Subcutaneous adipose tissue (tissue), 4 donors: ENCODE data around the gene ZNF808. TPM values are rescaled to one million over a fixed set of nuclear protein-coding genes. Genes with fewer than 3 reads are reported as not detected.

ENCODE experiments used
- CTCF ChIP-seq: fragments of 450-650 bp; IDR thresholded peaks from one replicate; pipeline ENCODE4 v1.5.1; 2016; ENCODE audit warnings: low read depth, mild to moderate bottlenecking, control low read depth, antibody characterized with exemption, moderate library complexity
- small RNA-seq: library from RNA; depleted of rRNA; stranded (forward); fragments of <200 nt; gene quantifications from one replicate; pipeline ENCODE3, GENCODE V24; 2016
- total RNA-seq, 4 donors: library from RNA; depleted of rRNA; stranded (reverse); fragments of >200 nt; gene quantifications; one replicate each; pipeline ENCODE4 v1.1.0, GENCODE V29; 2016

The ZNF808 gene
- total RNA-seq, 4 donors from 2014 or later = 21.4 to 29.7 (median 26.9) TPM

DNA sequence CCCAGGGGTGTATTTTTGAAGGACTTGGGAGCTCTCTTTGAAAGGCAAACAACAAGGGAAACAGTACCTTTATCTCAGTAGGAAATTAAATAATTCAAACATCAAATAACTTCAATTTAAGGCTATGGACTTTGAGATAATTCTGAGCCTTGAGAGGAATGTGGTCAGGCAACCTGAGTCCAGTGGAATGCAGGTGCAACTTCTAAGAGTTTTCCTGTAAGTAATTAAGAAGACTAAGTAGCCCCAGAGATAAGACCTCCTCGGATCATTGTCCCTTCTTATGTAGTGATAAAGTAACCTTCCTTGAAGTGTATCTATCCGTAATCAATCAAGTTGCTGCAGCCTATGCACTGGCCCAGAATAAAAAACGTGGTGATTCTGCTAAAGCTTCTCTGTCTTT, 71.8 kb downstream of the ZNF808 start:
- TF ChIP-seq CTCF = no peak

DNA sequence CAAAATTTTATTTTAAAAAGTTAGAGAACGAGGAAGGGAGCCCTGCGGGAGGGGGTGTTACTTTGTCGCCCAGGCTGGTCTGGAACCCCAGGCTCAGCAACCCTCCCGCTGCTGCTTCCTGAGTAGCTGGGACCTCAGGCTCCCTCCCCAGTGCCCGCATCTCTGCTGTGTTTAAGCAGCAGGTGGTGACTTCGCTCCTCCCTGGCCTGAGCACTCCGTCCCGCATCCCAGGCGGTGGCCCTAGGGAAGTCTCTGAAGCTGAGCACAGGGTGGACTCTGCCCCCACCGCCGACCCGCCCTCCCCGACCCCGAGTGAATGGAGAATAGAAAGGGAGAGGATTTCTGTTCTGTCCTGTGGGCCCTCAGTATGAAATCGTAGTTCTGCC, 73.2 kb downstream of the ZNF808 start:
- TF ChIP-seq CTCF = no peak

- TF ChIP-seq CTCF = no peak
Observed at GRCh38 chr19:52601025-52601973, 73.8 kb downstream of the ZNF808 start.

- no peak for TF ChIP-seq CTCF
Observed at GRCh38 chr19:52602941-52603340, 75.5 kb downstream of the ZNF808 start.

DNA sequence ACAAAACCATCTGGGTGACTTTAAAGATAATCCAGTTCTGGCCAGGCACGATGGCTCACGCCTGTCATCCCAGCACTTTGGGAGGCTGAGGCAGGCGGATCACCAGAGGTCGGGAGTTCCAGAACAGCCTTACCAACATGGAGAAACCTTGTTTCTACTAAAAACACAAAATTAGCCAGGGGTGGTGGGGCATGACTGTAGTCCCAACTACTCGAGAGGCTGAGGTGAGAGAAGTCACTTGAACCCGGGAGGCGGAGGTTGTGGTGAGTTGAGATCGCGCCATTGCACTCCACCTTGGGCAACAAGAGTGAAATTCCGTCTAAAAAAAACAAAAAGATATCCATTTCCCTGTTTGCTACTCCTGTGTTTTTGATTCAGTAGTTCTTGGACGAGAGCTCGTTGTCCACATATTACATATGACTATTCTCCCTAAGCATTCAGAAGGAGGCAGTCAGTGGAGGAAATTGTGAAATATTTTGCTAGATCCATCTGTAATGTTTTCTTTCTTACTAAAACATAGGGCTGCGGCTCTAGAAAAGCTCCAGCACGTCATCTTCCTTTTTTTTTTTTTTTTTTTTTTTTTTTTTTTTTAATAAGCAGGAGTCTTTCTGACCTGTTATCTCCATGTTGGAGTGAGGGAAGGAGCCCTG, 76.2 kb downstream of the ZNF808 start:
- no peak for TF ChIP-seq CTCF

Small RNA genes lying within 50 kb of the gene (small RNA-seq; reads per million reads assigned to genes)
- not detected for gene RPL39P34

Other genes starting within 250 kb of the ZNF808 start
- 10 to 100 TPM in 1 of 4 donors, 1 to 10 TPM in 3; 7.1 to 10.4 (median 7.8) TPM for gene ZNF480, start 230.5 kb upstream of the ZNF808 start, total RNA-seq
- 1 to 10 TPM in 3 of 4 donors, under 1 TPM in 1; 0.94 to 2.7 (median 1.4) TPM for gene ZNF610, start 191.4 kb upstream of the ZNF808 start, total RNA-seq
- gene ZNF880, start 157.7 kb upstream of the ZNF808 start, total RNA-seq = 10 to 100 TPM; 11.1 to 21.9 (median 16.3) TPM
- gene ZNF528, start 129.8 kb upstream of the ZNF808 start, total RNA-seq = 10 to 100 TPM; 20.7 to 26.8 (median 24.1) TPM
- gene ZNF534, start 98.5 kb upstream of the ZNF808 start, total RNA-seq = 1 to 10 TPM in 3 of 4 donors, not detected in 1; 1.0 to 1.9 (median 1.5) TPM
- gene ZNF578, start 74.1 kb upstream of the ZNF808 start, total RNA-seq = 1 to 10 TPM in 3 of 4 donors, under 1 TPM in 1; 0.88 to 3.0 (median 1.7) TPM
- 10 to 100 TPM; 12.2 to 21.1 (median 17.6) TPM for gene ZNF701, start 42.6 kb downstream of the ZNF808 start, total RNA-seq
- gene ZNF83, start 110.7 kb downstream of the ZNF808 start, total RNA-seq = 10 to 100 TPM; 54.8 to 85.4 (median 58.8) TPM
- 10 to 100 TPM; 13.9 to 21.7 (median 16.9) TPM for gene ZNF611, start 207.4 kb downstream of the ZNF808 start, total RNA-seq